Hepatocyte (in vitro differentiated cells): ENCODE results near the gene NKX6-1. TPM values are rescaled to one million over a fixed set of nuclear protein-coding genes. Genes with fewer than 3 reads are reported as not detected.

Source experiments
- DNase-seq: peaks from one replicate; pipeline ENCODE4 v3.0.0-alpha.2; 2016; ENCODE audit warnings: low spot score
- H2AFZ ChIP-seq: fragments of 200-600 bp; sonication (generic); 2 replicates; pipeline ENCODE4 v1.6.0; 2016; ENCODE audit warnings: antibody characterized with exemption, mild to moderate bottlenecking
- H3K27ac ChIP-seq: fragments of 200-600 bp; sonication (generic); 2 replicates; pipeline ENCODE4 v1.5.1; 2016; ENCODE audit warnings: mild to moderate bottlenecking
- H3K27me3 ChIP-seq: fragments of 200-600 bp; sonication (generic); 2 replicates; pipeline ENCODE4 v1.6.1; 2016
- H3K36me3 ChIP-seq: fragments of 200-600 bp; sonication (generic); replicated peaks from 2 replicates; pipeline ENCODE4 v1.5.1; 2016; ENCODE audit warnings: low read depth; ENCODE audit not compliant: insufficient read depth
- H3K4me1 ChIP-seq: fragments of 200-600 bp; sonication (generic); 2 replicates; pipeline ENCODE4 v1.5.1; 2016; ENCODE audit warnings: mild to moderate bottlenecking, moderate library complexity; ENCODE audit not compliant: insufficient read depth
- H3K4me2 ChIP-seq: fragments of 200-600 bp; sonication (generic); 2 replicates; pipeline ENCODE4 v1.6.0; 2016
- H3K4me3 ChIP-seq: fragments of 200-600 bp; sonication (generic); 2 replicates; pipeline ENCODE4 v1.5.1; 2016; ENCODE audit warnings: mild to moderate bottlenecking
- H3K79me2 ChIP-seq: fragments of 200-600 bp; sonication (generic); 2 replicates; pipeline ENCODE4 v1.6.0; 2017; ENCODE audit warnings: mild to moderate bottlenecking
- H3K9me2 ChIP-seq: fragments of 200-600 bp; sonication (generic); replicated peaks from 2 replicates; pipeline ENCODE4 v1.6.0; 2017; ENCODE audit warnings: mild to moderate bottlenecking; ENCODE audit not compliant: insufficient read depth
- H3K9me3 ChIP-seq: fragments of 200-600 bp; sonication (generic); 2 replicates; pipeline ENCODE4 v1.5.1; 2016; ENCODE audit warnings: low read depth, mild to moderate bottlenecking
- H4K20me1 ChIP-seq: fragments of 200-600 bp; sonication (generic); 2 replicates; pipeline ENCODE4 v1.6.0; 2016; ENCODE audit warnings: mild to moderate bottlenecking; ENCODE audit not compliant: insufficient read depth, poor library complexity, severe bottlenecking
- EZH2 ChIP-seq: fragments of 200-600 bp; sonication (generic); IDR thresholded peaks from 2 replicates; pipeline ENCODE4 v1.6.1; 2016; ENCODE audit warnings: antibody characterized with exemption, mild to moderate bottlenecking, borderline replicate concordance
- EZH2phosphoT487 ChIP-seq: fragments of 200-600 bp; sonication (generic); IDR thresholded peaks from one replicate; pipeline ENCODE4 v1.6.1; 2018; ENCODE audit warnings: antibody characterized with exemption, mild to moderate bottlenecking, low read depth, moderate library complexity; ENCODE audit not compliant: unreplicated experiment, severe bottlenecking
- WGBS: methylation state at CpG from one replicate; pipeline ENCODE4 v1.1.6; 2016; ENCODE audit warnings: low lambda C conversion rate; ENCODE audit errors: missing lambda C conversion rate; 5-methylcytosine and 5-hydroxymethylcytosine counted together
- polyA plus RNA-seq: library from polyadenylated mRNA; unstranded; fragments of >200 nt; fragmentation: Nextera tagmentation; extraction: Ambion mirVana; gene quantifications from 2 replicates; pipeline ENCODE4 v1.2.1, GENCODE V29; 2016
- total RNA-seq: library from RNA; depleted of rRNA; stranded (reverse); fragments of >200 nt; gene quantifications from 2 replicates; pipeline ENCODE4 v1.2.3, GENCODE V29; 2014
- TF ChIP-seq, protein P1 (sequence below): fragments of 200-600 bp; sonication (generic); IDR thresholded peaks from 2 replicates; pipeline ENCODE4 v1.5.1; 2016; ENCODE audit warnings: antibody characterized with exemption, mild to moderate bottlenecking; ENCODE audit not compliant: poor library complexity

The NKX6-1 gene
- total and polyA plus RNA-seq, 2 experiments from 2014 or later: not detected

DNA sequence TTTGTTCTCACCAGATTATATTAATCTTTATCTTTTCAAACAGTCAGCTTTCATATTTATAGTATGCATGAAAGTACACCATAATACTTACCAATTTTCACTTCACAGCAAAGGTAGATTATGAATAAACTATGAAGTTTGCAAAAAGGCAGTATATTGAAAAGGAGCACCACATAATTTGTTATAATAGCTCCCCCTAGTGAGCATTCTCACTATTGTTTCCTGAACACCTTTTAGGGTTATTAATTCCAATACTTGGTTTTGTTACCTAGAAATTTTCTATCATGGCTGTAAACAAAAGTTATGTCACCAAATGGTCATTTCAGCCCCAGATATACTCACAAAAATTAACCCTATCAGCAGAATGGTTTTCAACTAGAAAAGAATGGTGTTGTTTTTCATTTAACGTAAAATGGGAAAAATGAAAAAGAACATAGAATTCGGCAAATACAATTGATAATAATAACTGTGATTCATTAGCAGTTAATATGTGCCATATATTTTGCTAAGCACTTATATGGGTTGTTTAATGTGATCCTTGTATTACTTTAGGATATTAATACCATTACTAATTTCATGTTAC is 30.2 kb upstream of the NKX6-1 start:
- peak; percentile 56 for DNase-seq
- no peaks in the 10 kb centered on the region for H3K9me3 ChIP-seq
- TF ChIP-seq EZH2phosphoT487: no peak
- TF ChIP-seq, protein P1, sequence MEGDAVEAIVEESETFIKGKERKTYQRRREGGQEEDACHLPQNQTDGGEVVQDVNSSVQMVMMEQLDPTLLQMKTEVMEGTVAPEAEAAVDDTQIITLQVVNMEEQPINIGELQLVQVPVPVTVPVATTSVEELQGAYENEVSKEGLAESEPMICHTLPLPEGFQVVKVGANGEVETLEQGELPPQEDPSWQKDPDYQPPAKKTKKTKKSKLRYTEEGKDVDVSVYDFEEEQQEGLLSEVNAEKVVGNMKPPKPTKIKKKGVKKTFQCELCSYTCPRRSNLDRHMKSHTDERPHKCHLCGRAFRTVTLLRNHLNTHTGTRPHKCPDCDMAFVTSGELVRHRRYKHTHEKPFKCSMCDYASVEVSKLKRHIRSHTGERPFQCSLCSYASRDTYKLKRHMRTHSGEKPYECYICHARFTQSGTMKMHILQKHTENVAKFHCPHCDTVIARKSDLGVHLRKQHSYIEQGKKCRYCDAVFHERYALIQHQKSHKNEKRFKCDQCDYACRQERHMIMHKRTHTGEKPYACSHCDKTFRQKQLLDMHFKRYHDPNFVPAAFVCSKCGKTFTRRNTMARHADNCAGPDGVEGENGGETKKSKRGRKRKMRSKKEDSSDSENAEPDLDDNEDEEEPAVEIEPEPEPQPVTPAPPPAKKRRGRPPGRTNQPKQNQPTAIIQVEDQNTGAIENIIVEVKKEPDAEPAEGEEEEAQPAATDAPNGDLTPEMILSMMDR: peak; percentile 71

DNA sequence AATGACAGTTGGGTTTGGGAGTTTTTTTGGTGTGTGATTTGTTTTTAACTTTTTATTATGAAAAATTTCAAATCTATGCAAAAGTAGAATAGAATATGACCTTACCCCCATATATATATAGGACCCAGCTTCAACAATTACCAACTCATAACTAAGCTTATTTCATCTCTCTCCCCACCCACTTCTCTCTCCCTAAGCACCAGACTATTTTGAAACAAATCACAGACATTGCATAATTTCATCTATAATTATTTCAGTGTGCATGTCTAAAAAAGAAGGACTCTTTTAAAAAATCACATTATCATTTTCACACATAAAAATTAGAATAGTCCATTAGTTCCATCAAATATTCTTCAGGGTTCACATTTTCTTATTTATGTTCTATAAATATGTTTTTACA is 28.3 kb upstream of the NKX6-1 start:
- Histone ChIP-seq H3K4me3 (no peak overlapping the region), H3K79me2 (no peaks in the 10 kb centered on the region), H2AFZ (no peak overlapping the region), H3K36me3 (no peaks in the 10 kb centered on the region), H3K4me1 (no peaks in the 10 kb centered on the region), H4K20me1 (no peaks in the 10 kb centered on the region), H3K27ac (no peak overlapping the region), H3K27me3 (no peaks in the 10 kb centered on the region), H3K4me2 (no peak overlapping the region), H3K9me2 (no peaks in the 10 kb centered on the region), H3K9me3 (no peaks in the 10 kb centered on the region)
- no peak for TF ChIP-seq EZH2
- TF ChIP-seq, protein P1: no peak
- TF ChIP-seq EZH2phosphoT487: no peak
- DNase-seq: no peak

More for the DNA sequence above, 30.2 kb upstream of the NKX6-1 start:
- Histone ChIP-seq H3K4me1 (no peaks in the 10 kb centered on the region), H3K79me2 (no peaks in the 10 kb centered on the region), H3K4me2 (no peak overlapping the region), H3K4me3 (no peak overlapping the region), H3K9me2 (no peaks in the 10 kb centered on the region), H4K20me1 (no peaks in the 10 kb centered on the region), H3K27me3 (no peaks in the 10 kb centered on the region), H3K36me3 (no peaks in the 10 kb centered on the region), H2AFZ (no peak overlapping the region), H3K27ac (no peak overlapping the region)
- 96% methylated on average over 2 of the region's 2 CpGs for WGBS

- WGBS: 77% methylated on average over 2 of the region's 2 CpGs
- DNase-seq: no peak
- Histone ChIP-seq H3K79me2 (no peaks in the 10 kb centered on the region), H4K20me1 (no peaks in the 10 kb centered on the region), H3K4me1 (no peaks in the 10 kb centered on the region), H3K4me2 (no peak overlapping the region), H3K36me3 (no peaks in the 10 kb centered on the region), H3K9me2 (no peaks in the 10 kb centered on the region), H3K27me3 (peaks cover 18% of the 10 kb centered on the region), H3K4me3 (no peak overlapping the region), H3K27ac (no peak overlapping the region), H2AFZ (no peak overlapping the region), H3K9me3 (no peaks in the 10 kb centered on the region)
- TF ChIP-seq EZH2phosphoT487 (no peak), EZH2 (no peak)
- TF ChIP-seq, protein P1: no peak
These were observed 16.0 kb upstream of the NKX6-1 start for GRCh38 chr4:84515075-84515474.

DNA sequence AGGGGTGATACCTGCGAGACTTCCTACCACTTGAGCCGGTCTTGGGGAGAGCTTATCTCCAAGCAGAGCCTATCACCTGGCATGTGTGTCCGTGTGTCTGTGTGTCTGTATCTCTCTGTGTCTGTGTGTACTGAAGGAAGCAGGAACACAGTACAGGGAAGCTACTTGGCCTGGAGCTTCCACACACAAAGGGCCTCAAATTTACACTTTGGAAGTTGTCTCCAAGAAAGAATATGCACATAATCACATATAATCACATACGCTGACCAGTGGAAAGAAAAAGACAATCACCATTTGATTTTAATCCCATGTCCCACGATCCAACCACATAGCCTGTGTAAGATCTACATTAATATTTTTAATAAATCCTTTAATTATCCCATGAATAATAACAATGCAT is 13.2 kb upstream of the NKX6-1 start:
- Histone ChIP-seq H3K9me3 (no peaks in the 10 kb centered on the region), H3K4me2 (no peak overlapping the region), H3K4me1 (no peaks in the 10 kb centered on the region), H3K27me3 (peaks cover 32% of the 10 kb centered on the region), H3K27ac (no peak overlapping the region), H3K36me3 (no peaks in the 10 kb centered on the region), H4K20me1 (no peaks in the 10 kb centered on the region), H3K79me2 (no peaks in the 10 kb centered on the region), H3K4me3 (no peak overlapping the region), H3K9me2 (no peaks in the 10 kb centered on the region), H2AFZ (no peak overlapping the region)
- 87% methylated on average over 5 of the region's 5 CpGs for WGBS
- no peak for TF ChIP-seq EZH2phosphoT487
- TF ChIP-seq, protein P1: no peak
- no peak for TF ChIP-seq EZH2
- no peak for DNase-seq
